ENCODE results near the gene SLC66A2. TPM values are rescaled to one million over a fixed set of nuclear protein-coding genes. Genes with fewer than 3 reads are reported as not detected.

SLC66A2 gene
- total RNA-seq, 1 donor from 2014 or later, result 25.4 TPM

Other genes starting within 250 kb of the SLC66A2 start
- gene KCNG2, start 153.7 kb downstream of the SLC66A2 start, total RNA-seq, result not detected
- 13.8 TPM for gene HSBP1L1, start 13.0 kb upstream of the SLC66A2 start, total RNA-seq
- gene TXNL4A, start 36.9 kb upstream of the SLC66A2 start, total RNA-seq, result 78.2 TPM
- gene RBFA, start 82.8 kb upstream of the SLC66A2 start, total RNA-seq, result 19.1 TPM
- gene ADNP2, start 157.6 kb upstream of the SLC66A2 start, total RNA-seq, result 6.8 TPM

Measured in Right ventricle myocardium superior (tissue), 1 donor.